ENCODE data around the gene SF3B2. TPM values are rescaled to one million over a fixed set of nuclear protein-coding genes. Genes with fewer than 3 reads are reported as not detected.

SF3B2 gene
- polyA plus RNA-seq, 1 of the 3 experiments (the other 2 are of a cell fraction): 128 TPM

DNA sequence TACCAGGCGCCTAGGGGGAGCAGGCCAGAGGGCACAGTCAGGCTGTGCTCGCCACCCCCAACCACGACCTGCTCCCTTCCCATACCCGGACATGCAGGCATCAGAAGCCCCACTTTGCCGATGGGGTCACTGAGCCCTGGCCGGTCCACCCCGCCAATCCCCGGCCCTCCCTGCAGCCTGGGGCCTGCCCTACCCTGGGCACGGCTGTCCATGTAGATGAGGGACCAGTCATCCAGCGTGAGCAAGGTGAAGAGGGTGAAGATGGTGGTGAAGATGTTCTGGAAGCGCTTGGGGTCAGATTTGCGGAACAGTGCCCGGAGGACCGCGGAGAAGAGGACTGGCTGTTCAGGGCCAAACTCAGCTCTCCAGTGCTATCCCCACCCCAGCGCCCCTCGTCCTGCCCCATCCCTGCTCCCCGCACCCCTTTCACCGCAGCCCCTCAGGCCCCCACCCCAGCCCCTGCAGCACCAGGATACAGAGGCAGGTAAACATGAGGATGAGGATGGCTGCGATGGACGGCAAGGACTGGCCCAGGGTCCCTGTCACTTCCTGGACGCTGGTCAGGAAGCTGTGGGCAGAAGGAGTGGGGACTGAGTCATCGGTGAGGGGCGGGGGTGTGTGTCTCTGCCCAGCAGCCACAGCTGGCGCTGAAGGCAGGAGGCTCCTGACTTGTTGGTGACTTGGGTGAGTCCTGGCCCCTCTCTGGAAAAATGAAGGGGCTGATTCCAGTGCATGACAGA, 31.4 kb upstream of the SF3B2 start:
- Histone ChIP-seq H3K27me3 (ENCODE audit: insufficient read depth) (no peaks in the 10 kb centered on the region), H2AFZ (ENCODE audit: low read depth) (no peak overlapping the region), H3K9ac (peak overlapping the region; percentile 25; the same call in 1 of the 2 replicates), H3F3A (replicated peaks; ENCODE audit: insufficient read depth) (peaks cover 12% of the 10 kb centered on the region), H3K9me2 (no peaks in the 10 kb centered on the region), H4K20me1 (ENCODE audit: insufficient read depth) (no peaks in the 10 kb centered on the region), H3K4me2 (peak overlapping the region; percentile 67), H3K9me3 (no peaks in the 10 kb centered on the region), H3K4me1 (ENCODE audit: control insufficient read depth in 1 of 2, insufficient read depth in 2 of 2, low read depth in 1 of 2, low read length in 1 of 2) (peaks cover 6 to 31% of the 10 kb centered on the region in 2 experiments; a peak in 3 of 4 replicates), H3K36me3 (replicated peaks in 1 of 2; ENCODE audit: control insufficient read depth in 1 of 2, insufficient read depth in 2 of 2, low read length in 1 of 2) (no peaks in the 10 kb centered on the region), H3K79me2 (ENCODE audit: insufficient read depth) (peaks cover 38% of the 10 kb centered on the region; the same call in 1 of the 2 replicates), H3K4me3 (ENCODE audit: low read depth in 2 of 2, low read length in 1 of 2) (no peak overlapping the region), H3K27ac (ENCODE audit: low read depth in 2 of 2, low read length in 1 of 2) (peak overlapping the region in 1 of 2 experiments; percentile 63; a peak in 2 of 4 replicates)
- ChIA-PET POLR2A (no interaction called here), CTCF (interaction anchor here (0.5 to 1.8 kb wide), 5 partner anchors 17 to 262 kb away, joined by 3 to 8 read pairs (median 4); partner anchors contain the start of gene FIBP)
- WGBS (ENCODE audit: low lambda C conversion rate): 69% methylated on average over 23 of the region's 25 CpGs
- DNase-seq: no peak
- TF ChIP-seq FOXJ3 (CRISPR knock-in tag; IDR thresholded peaks at IDR 0.05) (no peak), SIN3A (IDR thresholded peaks at IDR 0.05; ENCODE audit: borderline replicate concordance, low read depth, low read length) (peak; percentile 68; the same call in 1 of the 2 replicates), EP300 (IDR thresholded peaks at IDR 0.05; ENCODE audit: borderline replicate concordance in 1 of 2, low read depth in 1 of 2, low read length in 1 of 2) (no peak; a peak in 1 of 4 replicates), NFIC (IDR thresholded peaks at IDR 0.05; ENCODE audit: borderline replicate concordance) (peak; percentile 21; the same call in 1 of the 2 replicates), SMC3 (IDR thresholded peaks at IDR 0.05; ENCODE audit: low read depth, low read length) (no peak), TCF12 (IDR thresholded peaks at IDR 0.05) (peak; percentile 70), POLR2AphosphoS5 (IDR thresholded peaks at IDR 0.05; ENCODE audit: low read depth, low read length) (peak; percentile 14; the same call in 1 of the 2 replicates), RCOR1 (IDR thresholded peaks at IDR 0.05; ENCODE audit: low read length) (no peak), JUND (IDR thresholded peaks at IDR 0.05) (peak; percentile 78; the same call in 1 of the 2 replicates), RFX5 (IDR thresholded peaks at IDR 0.05; ENCODE audit: low read length) (no peak), FOXM1 (IDR thresholded peaks at IDR 0.05; ENCODE audit: low read depth) (no peak), CHD2 (IDR thresholded peaks at IDR 0.05; ENCODE audit: low read length, partially characterized antibody) (no peak), FOSL2 (IDR thresholded peaks at IDR 0.05; ENCODE audit: borderline replicate concordance, low read depth) (peak; percentile 93), MXI1 (IDR thresholded peaks at IDR 0.05; ENCODE audit: low read depth, low read length) (no peak), RAD21 (IDR thresholded peaks at IDR 0.05; ENCODE audit: low read length) (no peak), ELF1 (IDR thresholded peaks at IDR 0.05) (peak; percentile 71), MEF2A (IDR thresholded peaks at IDR 0.05; ENCODE audit: borderline replicate concordance, low read depth) (no peak)
- TF ChIP-seq, protein P1, sequence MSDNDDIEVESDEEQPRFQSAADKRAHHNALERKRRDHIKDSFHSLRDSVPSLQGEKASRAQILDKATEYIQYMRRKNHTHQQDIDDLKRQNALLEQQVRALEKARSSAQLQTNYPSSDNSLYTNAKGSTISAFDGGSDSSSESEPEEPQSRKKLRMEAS (IDR thresholded peaks at IDR 0.05; ENCODE audit: low read depth): peak; percentile 65; the same call in 1 of the 2 replicates
- TF ChIP-seq, protein P2, sequence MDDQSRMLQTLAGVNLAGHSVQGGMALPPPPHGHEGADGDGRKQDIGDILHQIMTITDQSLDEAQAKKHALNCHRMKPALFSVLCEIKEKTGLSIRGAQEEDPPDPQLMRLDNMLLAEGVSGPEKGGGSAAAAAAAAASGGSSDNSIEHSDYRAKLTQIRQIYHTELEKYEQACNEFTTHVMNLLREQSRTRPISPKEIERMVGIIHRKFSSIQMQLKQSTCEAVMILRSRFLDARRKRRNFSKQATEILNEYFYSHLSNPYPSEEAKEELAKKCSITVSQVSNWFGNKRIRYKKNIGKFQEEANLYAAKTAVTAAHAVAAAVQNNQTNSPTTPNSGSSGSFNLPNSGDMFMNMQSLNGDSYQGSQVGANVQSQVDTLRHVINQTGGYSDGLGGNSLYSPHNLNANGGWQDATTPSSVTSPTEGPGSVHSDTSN (IDR thresholded peaks at IDR 0.05): peak; percentile 36; the same call in 1 of the 2 replicates

Data from SK-N-SH (cell line).